Fibroblast of mammary gland (primary cell): ENCODE data around the gene TP53INP2.

Experiments
- DNase-seq: peaks from one replicate; pipeline ENCODE4 v3.0.0-alpha.2; 2010; ENCODE audit warnings: low read depth
- H3K4me3 ChIP-seq: 2 replicates; pipeline ENCODE4 v1.5.1; 2011; ENCODE audit warnings: low read depth, mild to moderate bottlenecking, low read length, moderate library complexity; ENCODE audit not compliant: control insufficient read depth
- TF ChIP-seq, protein P1 (sequence below): conservative IDR thresholded peaks from 2 replicates; pipeline ENCODE4 v1.5.1; 2011; ENCODE audit warnings: low read depth, low read length, inconsistent platforms; ENCODE audit not compliant: control insufficient read depth, insufficient read depth

The TP53INP2 gene

DNA sequence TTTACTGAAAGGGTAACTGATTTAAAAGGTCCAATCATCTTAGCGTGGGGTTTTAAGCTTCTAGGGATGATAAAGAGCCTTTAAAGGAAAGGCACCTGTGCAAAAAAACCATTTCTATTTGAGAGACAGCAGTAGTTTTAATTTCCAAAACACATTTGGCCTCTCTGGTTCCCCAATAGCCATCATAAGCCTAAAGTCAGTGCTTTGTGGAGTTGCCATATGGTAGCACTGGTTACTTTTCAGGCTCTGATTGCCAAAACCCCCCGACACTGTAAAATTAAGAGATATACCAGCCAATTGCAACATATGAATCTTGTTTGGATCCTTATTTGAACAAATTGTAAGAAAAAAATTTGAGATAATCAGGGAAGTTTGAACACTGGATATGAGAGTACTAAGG, 44.6 kb downstream of the TP53INP2 start:
- H3K4me3 ChIP-seq: no peak overlapping the region
- TF ChIP-seq, protein P1, sequence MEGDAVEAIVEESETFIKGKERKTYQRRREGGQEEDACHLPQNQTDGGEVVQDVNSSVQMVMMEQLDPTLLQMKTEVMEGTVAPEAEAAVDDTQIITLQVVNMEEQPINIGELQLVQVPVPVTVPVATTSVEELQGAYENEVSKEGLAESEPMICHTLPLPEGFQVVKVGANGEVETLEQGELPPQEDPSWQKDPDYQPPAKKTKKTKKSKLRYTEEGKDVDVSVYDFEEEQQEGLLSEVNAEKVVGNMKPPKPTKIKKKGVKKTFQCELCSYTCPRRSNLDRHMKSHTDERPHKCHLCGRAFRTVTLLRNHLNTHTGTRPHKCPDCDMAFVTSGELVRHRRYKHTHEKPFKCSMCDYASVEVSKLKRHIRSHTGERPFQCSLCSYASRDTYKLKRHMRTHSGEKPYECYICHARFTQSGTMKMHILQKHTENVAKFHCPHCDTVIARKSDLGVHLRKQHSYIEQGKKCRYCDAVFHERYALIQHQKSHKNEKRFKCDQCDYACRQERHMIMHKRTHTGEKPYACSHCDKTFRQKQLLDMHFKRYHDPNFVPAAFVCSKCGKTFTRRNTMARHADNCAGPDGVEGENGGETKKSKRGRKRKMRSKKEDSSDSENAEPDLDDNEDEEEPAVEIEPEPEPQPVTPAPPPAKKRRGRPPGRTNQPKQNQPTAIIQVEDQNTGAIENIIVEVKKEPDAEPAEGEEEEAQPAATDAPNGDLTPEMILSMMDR: no peak
- no peak for DNase-seq

DNA sequence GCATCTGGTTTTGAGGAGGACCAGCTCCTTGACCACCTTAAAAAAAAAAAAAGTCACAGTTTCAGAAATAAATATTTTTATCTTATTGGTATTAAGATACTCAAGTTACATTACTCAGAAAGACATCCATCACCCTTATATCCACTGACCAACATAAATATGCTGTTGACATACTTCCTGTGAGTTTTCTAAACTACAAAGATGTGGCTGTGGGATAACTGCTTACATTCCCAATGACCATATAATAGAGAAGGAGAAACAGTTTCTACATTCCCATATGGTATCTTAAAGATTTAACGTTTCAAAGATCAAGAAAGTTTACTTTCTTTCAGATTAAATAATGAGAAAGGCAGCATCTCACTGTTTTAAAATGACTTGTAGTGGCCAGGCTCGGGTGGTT, 46.3 kb downstream of the TP53INP2 start:
- TF ChIP-seq, protein P1: no peak
- no peak for DNase-seq
- no peak overlapping the region for H3K4me3 ChIP-seq

DNA sequence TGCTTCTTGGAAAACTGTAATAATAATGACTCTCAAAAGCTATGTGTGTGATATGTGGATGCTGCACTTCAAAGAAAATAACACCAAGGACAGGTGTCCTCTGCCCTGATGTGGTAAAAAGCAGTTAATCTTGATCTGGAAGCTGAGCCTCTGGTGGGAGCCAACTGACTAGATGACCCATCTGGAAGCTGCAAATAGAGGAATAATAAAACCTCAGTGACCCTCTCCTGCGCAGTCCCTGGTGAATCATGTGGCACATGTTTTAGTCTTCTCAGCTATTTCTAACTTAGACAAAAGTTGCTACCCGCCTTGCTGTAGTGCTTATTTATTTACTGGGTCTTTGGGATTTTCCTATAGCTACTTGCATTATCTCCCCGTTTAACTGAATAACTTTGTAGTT, 47.3 kb downstream of the TP53INP2 start:
- no peak for DNase-seq
- H3K4me3 ChIP-seq: no peak overlapping the region
- TF ChIP-seq, protein P1: no peak

DNA sequence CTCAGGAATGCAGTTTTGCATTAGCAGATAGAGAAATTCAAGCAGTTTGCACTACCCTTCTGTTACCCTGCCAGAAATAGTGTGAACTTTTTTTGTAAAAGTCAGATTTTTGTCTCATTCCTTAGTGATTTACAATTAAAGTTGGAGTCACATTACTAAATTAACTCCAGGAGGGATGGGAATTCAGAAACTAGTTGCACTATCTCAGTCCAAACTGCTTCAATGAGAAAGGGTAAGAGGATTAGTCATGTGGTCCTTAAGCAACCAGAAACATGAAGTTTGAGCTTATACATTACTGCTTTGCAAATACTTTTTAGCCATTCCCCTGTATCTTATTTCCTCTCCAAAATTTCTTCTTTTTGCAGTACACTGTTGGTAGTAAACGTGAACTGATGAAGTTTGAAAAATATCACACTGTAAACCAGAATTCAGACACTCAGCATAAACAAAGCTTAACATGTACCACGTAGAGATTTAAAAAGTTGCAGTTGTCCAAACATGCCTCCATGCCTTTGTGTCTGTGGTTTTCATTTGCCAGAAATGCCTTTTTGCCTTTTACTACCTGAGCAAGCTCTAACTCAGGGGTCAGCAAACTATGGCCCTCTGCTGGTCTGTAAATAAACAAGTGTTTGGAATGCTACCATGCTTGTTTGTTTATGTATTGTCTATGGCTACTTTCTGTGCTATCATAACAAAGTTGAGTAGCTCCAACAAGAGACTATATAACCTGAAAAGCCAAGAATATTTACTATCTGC, 49.7 kb downstream of the TP53INP2 start:
- H3K4me3 ChIP-seq: no peak overlapping the region
- DNase-seq: no peak
- TF ChIP-seq, protein P1: no peak

DNA sequence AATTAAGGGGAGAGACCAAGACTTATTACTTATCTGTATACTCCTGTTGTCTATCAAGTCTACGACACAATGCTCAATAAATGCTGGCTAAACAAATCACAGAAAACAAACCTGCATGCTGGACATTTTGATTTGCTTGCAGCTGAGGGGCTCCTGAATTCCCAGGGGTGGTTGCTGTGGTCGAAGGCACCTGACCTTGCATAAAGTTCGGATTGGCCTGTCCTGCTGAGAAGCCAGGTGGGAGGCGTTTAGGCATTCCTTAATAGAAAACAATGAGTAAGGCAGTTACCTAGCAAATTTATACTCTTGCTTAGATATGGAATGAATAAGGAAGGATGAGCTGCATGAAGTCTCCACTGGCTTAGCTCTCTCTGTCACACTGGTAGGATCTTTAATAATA, 50.5 kb downstream of the TP53INP2 start:
- H3K4me3 ChIP-seq: no peak overlapping the region
- no peak for DNase-seq
- TF ChIP-seq, protein P1: no peak

DNA sequence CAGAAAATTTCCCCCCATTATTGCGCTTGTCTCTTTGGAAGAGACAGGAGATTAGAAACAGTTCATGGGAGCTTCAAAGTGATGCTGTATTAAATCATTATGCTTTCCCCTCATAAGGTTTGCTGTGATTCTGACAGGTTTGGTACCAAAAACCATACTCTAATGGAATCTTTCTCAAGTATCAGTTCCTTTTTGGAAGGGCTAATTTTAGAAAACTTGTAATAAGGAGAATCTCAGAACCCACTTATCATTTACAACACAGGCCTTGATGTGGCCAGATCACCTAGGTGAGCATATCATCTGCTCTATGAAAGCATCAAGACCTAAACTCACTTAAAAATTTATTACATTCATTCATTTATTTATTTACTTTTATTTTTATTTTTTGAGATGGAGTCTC, 51.2 kb downstream of the TP53INP2 start:
- H3K4me3 ChIP-seq: no peak overlapping the region
- TF ChIP-seq, protein P1: no peak
- no peak for DNase-seq
